ENCODE measurements around the gene PHF21A. TPM values are rescaled to one million over a fixed set of nuclear protein-coding genes. Genes with fewer than 3 reads are reported as not detected.

PHF21A gene
- total RNA-seq, 1 donor from 2014 or later, result 69.7 TPM

- no peak for TF ChIP-seq CTCF (IDR thresholded peaks at IDR 0.05)
- no peaks in the 10 kb centered on the region for H3K27me3 ChIP-seq
- H3K27ac ChIP-seq, result no peak overlapping the region
- DNase-seq (ENCODE audit: low spot score in 2 of 2), result no peak
- H3K9me3 ChIP-seq, result no peaks in the 10 kb centered on the region
- H3K4me1 ChIP-seq, result no peaks in the 10 kb centered on the region
- peaks cover 42 to 67% of the 10 kb centered on the region in 2 donors for H3K36me3 ChIP-seq
- no peak overlapping the region for H3K4me3 ChIP-seq
- intact Hi-C loops (cut with DNase I), result no loop called here
These were observed 184.7 kb downstream of the PHF21A start for GRCh38 chr11:45936511-45937054.

DNA sequence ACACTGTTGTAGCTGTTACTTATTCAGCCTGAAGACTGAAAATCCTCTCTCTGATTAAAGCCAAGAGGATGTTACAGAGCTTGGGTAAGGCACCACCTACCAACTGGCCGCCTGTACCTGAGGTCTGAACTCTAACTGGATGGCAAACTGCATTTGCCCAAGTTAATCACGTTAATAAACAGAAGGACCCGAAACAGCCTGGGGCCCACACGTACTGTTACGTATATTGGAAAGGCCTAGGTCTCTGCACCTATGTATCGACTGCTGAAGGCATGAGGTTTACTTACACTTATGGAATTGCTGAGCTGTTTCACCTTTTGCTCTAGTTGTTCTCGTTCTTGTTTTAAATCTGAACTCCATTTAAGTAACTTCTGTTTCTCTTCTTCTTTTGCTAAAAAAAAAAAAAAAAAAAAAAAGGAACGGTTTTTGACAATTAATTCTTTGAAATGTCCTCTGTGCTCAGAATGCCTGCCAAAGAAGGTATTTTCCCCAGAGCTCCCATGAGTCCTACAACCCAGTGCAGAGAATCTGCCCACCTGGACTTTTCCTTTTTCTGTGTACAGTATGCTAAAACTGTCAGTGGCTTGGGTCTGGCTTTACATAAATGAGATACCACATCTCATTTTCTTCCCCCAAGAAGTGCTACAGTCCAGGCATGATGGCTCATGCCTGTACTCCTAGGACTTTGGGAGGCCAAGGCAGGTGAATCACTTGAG, 185.7 kb downstream of the PHF21A start:
- H3K27me3 ChIP-seq, result no peaks in the 10 kb centered on the region
- H3K9me3 ChIP-seq, result no peaks in the 10 kb centered on the region
- H3K4me3 ChIP-seq, result no peak overlapping the region
- intact Hi-C loops (cut with DNase I), result no loop called here
- no peak for TF ChIP-seq CTCF (IDR thresholded peaks at IDR 0.05)
- no peak overlapping the region for H3K27ac ChIP-seq
- DNase-seq (ENCODE audit: low spot score in 2 of 2), result no peak
- no peaks in the 10 kb centered on the region for H3K4me1 ChIP-seq
- peaks cover 43 to 61% of the 10 kb centered on the region in 2 donors for H3K36me3 ChIP-seq

- Histone ChIP-seq H3K27ac (no peak overlapping the region), H3K4me1 (no peaks in the 10 kb centered on the region), H3K9me3 (no peaks in the 10 kb centered on the region), H3K27me3 (no peaks in the 10 kb centered on the region), H3K36me3 (peaks cover 43 to 61% of the 10 kb centered on the region in 2 donors), H3K4me3 (no peak overlapping the region)
- no peak for DNase-seq (ENCODE audit: low spot score in 2 of 2)
- intact Hi-C loops (cut with DNase I), result no loop called here
- TF ChIP-seq CTCF (IDR thresholded peaks at IDR 0.05), result no peak
These were observed 186.5 kb downstream of the PHF21A start for GRCh38 chr11:45934580-45935318.

GRCh38 chr11:45933846-45934579, 187.2 kb downstream of the PHF21A start:
- H3K27me3 ChIP-seq, result no peaks in the 10 kb centered on the region
- no peak overlapping the region for H3K4me3 ChIP-seq
- intact Hi-C loops (cut with DNase I), result no loop called here
- no peak for DNase-seq (ENCODE audit: low spot score in 2 of 2)
- no peak overlapping the region for H3K27ac ChIP-seq
- H3K4me1 ChIP-seq, result no peaks in the 10 kb centered on the region
- no peaks in the 10 kb centered on the region for H3K9me3 ChIP-seq
- TF ChIP-seq CTCF (IDR thresholded peaks at IDR 0.05), result no peak
- peaks cover 43 to 61% of the 10 kb centered on the region in 2 donors for H3K36me3 ChIP-seq

- no peak for TF ChIP-seq CTCF (IDR thresholded peaks at IDR 0.05)
- Histone ChIP-seq H3K9me3 (no peaks in the 10 kb centered on the region), H3K27me3 (no peaks in the 10 kb centered on the region), H3K27ac (no peak overlapping the region), H3K36me3 (peaks cover 43 to 59% of the 10 kb centered on the region in 2 donors), H3K4me3 (no peak overlapping the region), H3K4me1 (no peaks in the 10 kb centered on the region)
- DNase-seq (ENCODE audit: low spot score in 2 of 2), result no peak
- intact Hi-C loops (cut with DNase I), result no loop called here
These were observed 188.0 kb downstream of the PHF21A start for GRCh38 chr11:45933131-45933831.

Measured in ascending aorta (tissue), 2 donors.